ENCODE data around the gene SPRY4.
"Not testable (repeated sequence)": the region's sequence is repeated elsewhere in the genome, so short reads cannot be mapped to it uniquely, and the experiment has no call there.

DNA sequence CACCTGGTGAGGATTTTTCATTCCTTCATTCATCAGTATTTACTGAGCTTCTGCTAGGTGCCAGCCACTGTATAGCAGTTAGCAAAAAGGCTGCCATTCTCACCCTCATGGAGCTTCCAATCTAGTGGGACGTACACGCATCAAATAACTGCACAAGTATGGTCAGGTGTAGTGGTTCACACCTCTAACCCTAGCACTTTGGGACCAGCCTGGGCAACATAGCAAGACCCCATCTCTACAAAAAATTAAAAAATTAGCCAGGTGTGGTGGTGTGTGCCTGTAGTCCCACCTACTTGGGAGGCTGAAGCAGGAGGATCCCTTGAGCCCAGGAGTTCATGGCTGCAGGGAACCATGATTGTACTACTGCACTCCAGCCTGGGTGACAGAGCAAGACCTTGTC is 8.9 kb upstream of the SPRY4 start:
- not testable (repeated sequence) for TF ChIP-seq CTCF (conservative IDR thresholded peaks at IDR 0.05; ENCODE audit: low read depth, low read length); EZH2 (IDR thresholded peaks at IDR 0.05; ENCODE audit: borderline replicate concordance, low read depth, low read length, poor library complexity, severe bottlenecking)
